Neural progenitor cell (in vitro differentiated cells): ENCODE results near the gene PLCG2.

Experiments
- EZH2 ChIP-seq: fragments of 200-600 bp; sonication (generic); IDR thresholded peaks from 2 replicates; pipeline ENCODE4 v1.6.1; 2017; ENCODE audit warnings: antibody characterized with exemption, mild to moderate bottlenecking, moderate library complexity
- EZH2phosphoT487 ChIP-seq: fragments of 200-600 bp; sonication (generic); IDR thresholded peaks from 2 replicates; pipeline ENCODE4 v1.6.1; 2017; ENCODE audit warnings: antibody characterized with exemption
- TF ChIP-seq, protein P1 (sequence below): fragments of 200-600 bp; sonication (generic); IDR thresholded peaks from 2 replicates; pipeline ENCODE4 v1.5.1; 2017; ENCODE audit warnings: antibody characterized with exemption, mild to moderate bottlenecking

DNA sequence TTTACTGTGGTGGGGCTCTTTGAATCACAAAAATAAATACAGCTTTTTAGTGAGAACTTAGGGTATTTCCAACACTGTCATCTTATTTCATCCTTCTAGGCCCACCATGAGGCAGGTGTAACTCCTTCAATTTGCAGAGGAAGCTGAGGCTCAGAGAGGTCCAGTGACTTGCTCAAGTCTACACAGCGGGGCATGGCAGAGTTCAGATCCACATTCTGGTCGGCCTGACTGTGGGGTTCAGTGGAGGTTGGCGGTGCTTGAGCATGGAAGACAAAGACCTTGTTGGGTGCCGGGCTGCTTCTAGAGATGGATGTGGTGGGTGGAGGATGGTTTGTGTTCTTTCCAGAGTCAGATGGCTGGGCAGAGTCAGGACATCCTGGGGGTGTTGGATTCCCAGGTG is 39.8 kb downstream of the PLCG2 start:
- TF ChIP-seq EZH2: no peak
- TF ChIP-seq, protein P1, sequence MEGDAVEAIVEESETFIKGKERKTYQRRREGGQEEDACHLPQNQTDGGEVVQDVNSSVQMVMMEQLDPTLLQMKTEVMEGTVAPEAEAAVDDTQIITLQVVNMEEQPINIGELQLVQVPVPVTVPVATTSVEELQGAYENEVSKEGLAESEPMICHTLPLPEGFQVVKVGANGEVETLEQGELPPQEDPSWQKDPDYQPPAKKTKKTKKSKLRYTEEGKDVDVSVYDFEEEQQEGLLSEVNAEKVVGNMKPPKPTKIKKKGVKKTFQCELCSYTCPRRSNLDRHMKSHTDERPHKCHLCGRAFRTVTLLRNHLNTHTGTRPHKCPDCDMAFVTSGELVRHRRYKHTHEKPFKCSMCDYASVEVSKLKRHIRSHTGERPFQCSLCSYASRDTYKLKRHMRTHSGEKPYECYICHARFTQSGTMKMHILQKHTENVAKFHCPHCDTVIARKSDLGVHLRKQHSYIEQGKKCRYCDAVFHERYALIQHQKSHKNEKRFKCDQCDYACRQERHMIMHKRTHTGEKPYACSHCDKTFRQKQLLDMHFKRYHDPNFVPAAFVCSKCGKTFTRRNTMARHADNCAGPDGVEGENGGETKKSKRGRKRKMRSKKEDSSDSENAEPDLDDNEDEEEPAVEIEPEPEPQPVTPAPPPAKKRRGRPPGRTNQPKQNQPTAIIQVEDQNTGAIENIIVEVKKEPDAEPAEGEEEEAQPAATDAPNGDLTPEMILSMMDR: no peak
- no peak for TF ChIP-seq EZH2phosphoT487
